COR-L47 (cell line): ENCODE measurements around the gene PYM1.

Experiments
- DNase-seq: peaks from one replicate; lab custom pipeline; 2025; lab: John Stamatoyannopoulos, UW

The PYM1 gene

GRCh38 chr12:55927588-55928502, at the start of gene PYM1:
Gene PYM1 (minus strand): TSS chr12:55927894. CDS start chr12:55927761, 133 bp downstream.
- DNase-seq = peak; percentile 38

GRCh38 chr12:55974308-55974730, 46.6 kb upstream of the PYM1 start:
- no peak for DNase-seq

GRCh38 chr12:55973599-55974307, 46.1 kb upstream of the PYM1 start, which contains the start of gene RAB5B:
Gene RAB5B (plus strand): TSS chr12:55974078. CDS start chr12:55986961, 12,883 bp downstream.
- DNase-seq = peak; percentile 100

- DNase-seq = no peak
Observed at GRCh38 chr12:55972911-55973598, 45.4 kb upstream of the PYM1 start.

- no peak for DNase-seq
Observed at GRCh38 chr12:55972456-55972855, 44.8 kb upstream of the PYM1 start.

- DNase-seq = no peak
Observed at GRCh38 chr12:55972042-55972441, 44.3 kb upstream of the PYM1 start.

GRCh38 chr12:55970775-55971174, 43.1 kb upstream of the PYM1 start:
- DNase-seq = no peak

- DNase-seq = no peak
Observed at GRCh38 chr12:55969356-55969755, 41.7 kb upstream of the PYM1 start.

- DNase-seq = peak; percentile 76
Observed at GRCh38 chr12:55966408-55967281, 39.0 kb upstream of the PYM1 start, which contains the start of gene CDK2. Gene CDK2 (plus strand): TSS chr12:55966830. CDS start chr12:55967009, 179 bp downstream.

- DNase-seq = no peak
Observed at GRCh38 chr12:55965941-55966407, 38.3 kb upstream of the PYM1 start, which contains the start of gene PMEL. Gene PMEL (minus strand): TSS chr12:55966042. CDS start chr12:55966011, 31 bp downstream.

GRCh38 chr12:55965240-55965639, 37.5 kb upstream of the PYM1 start:
- DNase-seq = no peak

- no peak for DNase-seq
Observed at GRCh38 chr12:55963760-55964159, 36.1 kb upstream of the PYM1 start.

GRCh38 chr12:55957106-55957859, 29.6 kb upstream of the PYM1 start:
- DNase-seq = no peak

- DNase-seq = no peak
Observed at GRCh38 chr12:55955800-55956508, 28.3 kb upstream of the PYM1 start.

- no peak for DNase-seq
Observed at GRCh38 chr12:55955344-55955743, 27.6 kb upstream of the PYM1 start.

- no peak for DNase-seq
Observed at GRCh38 chr12:55946553-55946952, 18.9 kb upstream of the PYM1 start.

GRCh38 chr12:55942577-55943136, 15.0 kb upstream of the PYM1 start:
- no peak for DNase-seq

- DNase-seq = no peak
Observed at GRCh38 chr12:55942055-55942454, 14.4 kb upstream of the PYM1 start.

- peak; percentile 78 for DNase-seq
Observed at GRCh38 chr12:55940065-55940732, 12.5 kb upstream of the PYM1 start.
